ENCODE measurements around the gene IL4I1.
A peak's percentile ranks its signal among the peaks of the same experiment; 100 is the strongest.
"Not testable (repeated sequence)": the region's sequence is repeated elsewhere in the genome, so short reads cannot be mapped to it uniquely, and the experiment has no call there.

IL4I1 gene

DNA sequence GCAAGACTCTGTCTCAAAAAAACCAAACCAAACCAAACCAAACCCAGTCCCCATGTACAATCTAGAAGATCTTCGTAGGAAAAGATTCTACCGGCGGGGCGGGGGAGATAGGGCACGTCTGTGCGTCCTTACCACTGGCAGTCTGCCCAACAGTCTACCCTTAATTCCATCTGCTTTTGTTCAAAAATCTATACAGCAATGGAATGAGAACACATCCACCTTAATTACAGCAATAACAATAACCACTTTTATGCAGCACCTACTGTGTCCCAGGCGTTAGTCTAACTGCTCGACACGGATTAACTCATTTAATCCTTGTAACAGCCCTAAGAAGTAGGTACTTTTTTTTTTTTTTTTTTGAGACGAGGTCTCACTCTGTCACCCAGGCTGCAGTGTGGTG lies 29.8 kb upstream of the IL4I1 start:
- H3K36me3 ChIP-seq (ENCODE audit: control insufficient read depth, insufficient read depth, low read length) = peaks cover 31% of the 10 kb centered on the region
- no peak for DNase-seq (ENCODE audit: extremely low read depth, insufficient read length)
- peak overlapping the region; percentile 7; the same call in 1 of the 2 replicates for H3K4me3 ChIP-seq (replicated peaks; ENCODE audit: low read depth, low read length)

DNA sequence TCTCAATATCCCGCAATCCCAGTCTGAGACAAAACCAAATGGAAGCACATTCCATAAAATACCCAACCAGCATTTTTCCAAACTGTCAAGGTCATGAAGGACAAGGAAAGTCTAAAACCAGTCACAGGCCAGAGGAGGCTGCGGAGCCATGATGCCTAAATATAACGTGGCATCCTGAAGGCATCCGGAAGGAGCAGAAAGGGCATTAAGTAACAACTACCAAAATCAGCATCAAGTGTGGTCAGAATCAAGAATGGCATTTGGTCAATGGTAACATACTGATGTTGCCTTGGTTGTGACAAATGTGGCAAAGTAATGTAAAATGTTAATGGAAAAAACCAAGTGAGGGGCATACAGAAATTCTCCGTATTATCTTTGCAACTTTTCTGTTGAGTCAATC lies 28.8 kb upstream of the IL4I1 start:
- peak overlapping the region; percentile 5; the same call in 1 of the 2 replicates for H3K4me3 ChIP-seq (replicated peaks; ENCODE audit: low read depth, low read length)
- no peaks in the 10 kb centered on the region for H3K27me3 ChIP-seq (replicated peaks; ENCODE audit: control insufficient read depth, insufficient read depth, low read length)
- H3K36me3 ChIP-seq (ENCODE audit: control insufficient read depth, insufficient read depth, low read length) = peaks cover 34% of the 10 kb centered on the region
- no peak for TF ChIP-seq CTCF (IDR thresholded peaks at IDR 0.05; ENCODE audit: insufficient read depth, low read length, poor library complexity, severe bottlenecking)
- DNase-seq (ENCODE audit: extremely low read depth, insufficient read length) = no peak

More for the DNA sequence above, 29.8 kb upstream of the IL4I1 start:
- no peak for TF ChIP-seq CTCF (IDR thresholded peaks at IDR 0.05; ENCODE audit: insufficient read depth, low read length, poor library complexity, severe bottlenecking)
- no peaks in the 10 kb centered on the region for H3K27me3 ChIP-seq (replicated peaks; ENCODE audit: control insufficient read depth, insufficient read depth, low read length)

GRCh38 chr19:49924881-49925210 lies 28.2 kb upstream of the IL4I1 start:
- H3K27me3 ChIP-seq (replicated peaks; ENCODE audit: control insufficient read depth, insufficient read depth, low read length); DNase-seq (ENCODE audit: extremely low read depth, insufficient read length): not testable (repeated sequence)
- Histone ChIP-seq H3K4me3 (replicated peaks; ENCODE audit: low read depth, low read length) (peak overlapping the region; percentile 14; the same call in 1 of the 2 replicates), H3K36me3 (ENCODE audit: control insufficient read depth, insufficient read depth, low read length) (peaks cover 34% of the 10 kb centered on the region)

DNA sequence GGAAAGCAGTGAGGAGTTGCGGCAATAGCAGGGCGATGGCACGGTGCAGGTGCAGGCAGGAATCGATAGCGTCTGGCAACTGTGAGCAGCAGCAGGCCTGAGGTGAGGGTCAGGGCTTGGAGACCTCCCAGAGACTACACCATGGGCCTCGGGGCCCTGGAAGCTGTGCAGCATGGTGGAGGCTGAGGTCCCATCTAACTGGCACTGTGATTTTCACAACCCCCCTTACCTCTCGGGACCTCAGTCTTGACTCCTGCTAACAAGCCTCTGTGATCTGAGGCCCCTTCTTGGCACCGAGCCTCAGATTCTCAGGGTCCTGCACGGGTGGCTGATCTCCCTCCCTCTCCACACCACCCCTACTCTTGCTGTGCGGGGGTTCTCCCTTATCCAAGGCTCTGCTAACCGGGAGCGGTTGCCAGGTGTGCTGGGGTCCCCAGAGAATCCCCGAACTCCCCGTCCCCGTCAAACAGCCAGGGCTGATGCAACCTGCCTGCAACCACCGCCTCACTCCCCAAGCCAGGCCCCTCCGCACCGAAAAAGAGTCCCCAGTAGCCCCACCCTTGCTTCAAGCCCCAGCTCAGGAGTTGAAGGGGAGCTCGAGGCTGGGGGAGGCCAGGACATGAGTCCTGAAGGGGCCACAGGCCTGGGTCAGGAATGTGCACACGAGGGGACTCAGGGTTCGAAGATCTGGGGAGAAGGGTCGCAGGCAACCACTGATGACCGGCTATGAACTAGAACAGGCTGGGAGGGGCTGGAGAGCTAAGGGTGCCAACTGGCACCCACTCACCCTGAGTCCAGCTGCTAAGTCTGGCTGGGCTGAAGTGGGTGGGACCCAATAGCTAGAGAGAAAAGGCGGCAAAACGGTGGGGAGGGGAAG lies 27.6 kb upstream of the IL4I1 start:
- Histone ChIP-seq H3K27me3 (replicated peaks; ENCODE audit: control insufficient read depth, insufficient read depth, low read length) (no peaks in the 10 kb centered on the region), H3K36me3 (ENCODE audit: control insufficient read depth, insufficient read depth, low read length) (peaks cover 34% of the 10 kb centered on the region), H3K4me3 (replicated peaks; ENCODE audit: low read depth, low read length) (peak overlapping the region; percentile 23)
- peak; percentile 70 for DNase-seq (ENCODE audit: extremely low read depth, insufficient read length)
- TF ChIP-seq CTCF (IDR thresholded peaks at IDR 0.05; ENCODE audit: insufficient read depth, low read length, poor library complexity, severe bottlenecking) = no peak

DNA sequence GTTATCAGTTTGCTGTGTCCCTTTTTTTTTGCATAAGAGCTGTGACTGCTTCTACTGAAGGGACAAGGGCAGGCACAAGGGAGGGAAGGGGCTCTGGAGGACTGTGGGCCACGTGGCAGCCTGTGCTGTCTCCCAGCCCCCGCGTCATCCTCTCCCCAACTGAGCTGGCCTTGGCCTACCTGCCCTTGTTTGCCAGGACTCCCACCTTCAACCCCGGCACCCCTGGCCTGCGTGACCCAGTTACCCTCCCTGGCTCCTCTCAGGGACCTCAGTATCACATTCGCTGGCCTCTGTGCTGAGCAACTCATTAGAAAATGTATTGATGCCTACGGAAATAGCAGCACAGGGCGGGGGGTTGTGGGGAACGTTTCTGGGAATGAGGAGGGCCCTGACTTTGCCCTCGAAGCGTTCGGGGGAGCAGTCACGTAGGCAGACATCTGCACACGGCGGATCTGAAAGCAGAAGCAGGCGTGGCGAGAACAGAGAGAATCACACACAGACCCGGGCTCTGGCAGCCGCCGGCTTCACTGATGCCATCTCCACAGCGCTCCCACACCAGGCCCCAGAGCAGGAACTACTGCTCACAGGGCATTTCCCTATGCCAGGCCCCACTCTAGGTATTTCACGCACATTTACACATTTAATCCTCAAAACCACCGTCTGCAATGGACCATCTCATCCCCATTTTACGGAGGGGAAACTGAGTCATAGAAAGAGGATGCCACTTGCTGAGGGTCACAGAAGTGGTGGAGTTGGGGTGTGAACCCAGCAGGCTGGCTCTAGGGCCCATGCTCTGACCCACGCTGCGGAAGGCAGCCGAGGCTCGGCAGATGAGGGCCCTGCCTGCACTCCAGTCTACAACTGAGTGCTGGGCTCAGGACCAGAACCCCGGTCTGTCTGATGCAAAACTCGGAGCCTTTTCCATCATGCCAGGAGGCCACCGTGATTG lies 26.6 kb upstream of the IL4I1 start:
- no peak for DNase-seq (ENCODE audit: extremely low read depth, insufficient read length)
- no peaks in the 10 kb centered on the region for H3K27me3 ChIP-seq (replicated peaks; ENCODE audit: control insufficient read depth, insufficient read depth, low read length)
- H3K36me3 ChIP-seq (ENCODE audit: control insufficient read depth, insufficient read depth, low read length) = peaks cover 36% of the 10 kb centered on the region
- TF ChIP-seq CTCF (IDR thresholded peaks at IDR 0.05; ENCODE audit: insufficient read depth, low read length, poor library complexity, severe bottlenecking) = no peak
- H3K4me3 ChIP-seq (replicated peaks; ENCODE audit: low read depth, low read length) = no peak overlapping the region

All from GM06990 (cell line).